ENCODE data around the gene CRISPLD2. TPM values are rescaled to one million over a fixed set of nuclear protein-coding genes. Genes with fewer than 3 reads are reported as not detected.

CRISPLD2 gene
- total RNA-seq, 1 donor, result 0.99 TPM

DNA sequence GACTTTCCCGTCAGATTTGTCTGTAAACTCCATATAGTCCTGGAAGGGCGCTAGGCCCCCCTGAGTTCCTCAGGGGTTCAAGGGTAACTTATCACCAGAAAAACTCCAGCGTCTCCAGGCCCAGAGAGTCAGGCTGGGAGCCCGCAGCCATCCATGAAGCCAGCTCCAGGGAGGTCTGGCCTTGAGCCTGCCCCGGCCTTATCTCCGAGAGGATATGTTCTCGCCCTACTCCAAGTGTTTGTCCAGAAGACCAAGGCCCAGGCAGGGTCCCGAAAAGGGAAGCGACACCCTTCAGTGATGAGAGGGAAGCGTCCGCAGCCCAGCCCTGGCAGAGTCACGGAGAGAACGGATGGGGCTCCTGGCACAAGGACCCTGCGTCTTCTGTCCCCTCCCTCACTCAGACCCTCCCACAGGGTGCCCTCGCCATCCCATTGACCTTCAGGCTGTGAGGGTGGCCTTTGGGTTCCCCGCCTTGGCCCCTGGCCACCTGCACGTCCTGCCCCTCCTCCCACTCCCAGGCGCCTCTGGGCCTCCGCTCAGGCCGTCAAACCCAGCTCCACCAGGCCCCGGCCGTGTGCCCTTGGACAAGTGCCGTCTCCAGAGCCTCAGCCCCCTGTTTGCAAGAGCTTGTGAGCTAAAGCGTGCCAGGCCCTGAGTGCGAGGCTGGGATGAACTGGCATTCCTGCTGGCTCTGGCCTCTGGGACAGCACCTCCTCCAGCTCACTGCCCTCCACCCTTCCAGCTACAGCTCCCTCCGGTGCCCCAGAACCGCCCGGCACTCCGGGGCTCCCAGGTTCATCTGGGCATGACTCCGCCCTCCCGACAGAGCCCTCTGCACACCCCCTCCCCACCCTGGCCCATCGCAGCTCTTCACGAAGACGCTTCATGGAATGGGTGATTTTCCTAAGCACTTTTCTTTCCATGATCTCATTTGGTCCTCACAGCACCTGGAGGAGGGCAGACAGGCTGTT, 108.1 kb downstream of the CRISPLD2 start:
- peak; percentile 26 for DNase-seq (ENCODE audit: low read depth)
- no peak overlapping the region for H3K4me3 ChIP-seq (ENCODE audit: low read depth, low read length)
- TF ChIP-seq, protein P1, sequence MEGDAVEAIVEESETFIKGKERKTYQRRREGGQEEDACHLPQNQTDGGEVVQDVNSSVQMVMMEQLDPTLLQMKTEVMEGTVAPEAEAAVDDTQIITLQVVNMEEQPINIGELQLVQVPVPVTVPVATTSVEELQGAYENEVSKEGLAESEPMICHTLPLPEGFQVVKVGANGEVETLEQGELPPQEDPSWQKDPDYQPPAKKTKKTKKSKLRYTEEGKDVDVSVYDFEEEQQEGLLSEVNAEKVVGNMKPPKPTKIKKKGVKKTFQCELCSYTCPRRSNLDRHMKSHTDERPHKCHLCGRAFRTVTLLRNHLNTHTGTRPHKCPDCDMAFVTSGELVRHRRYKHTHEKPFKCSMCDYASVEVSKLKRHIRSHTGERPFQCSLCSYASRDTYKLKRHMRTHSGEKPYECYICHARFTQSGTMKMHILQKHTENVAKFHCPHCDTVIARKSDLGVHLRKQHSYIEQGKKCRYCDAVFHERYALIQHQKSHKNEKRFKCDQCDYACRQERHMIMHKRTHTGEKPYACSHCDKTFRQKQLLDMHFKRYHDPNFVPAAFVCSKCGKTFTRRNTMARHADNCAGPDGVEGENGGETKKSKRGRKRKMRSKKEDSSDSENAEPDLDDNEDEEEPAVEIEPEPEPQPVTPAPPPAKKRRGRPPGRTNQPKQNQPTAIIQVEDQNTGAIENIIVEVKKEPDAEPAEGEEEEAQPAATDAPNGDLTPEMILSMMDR (IDR thresholded peaks at IDR 0.05; ENCODE audit: insufficient read depth, low read length), result no peak

DNA sequence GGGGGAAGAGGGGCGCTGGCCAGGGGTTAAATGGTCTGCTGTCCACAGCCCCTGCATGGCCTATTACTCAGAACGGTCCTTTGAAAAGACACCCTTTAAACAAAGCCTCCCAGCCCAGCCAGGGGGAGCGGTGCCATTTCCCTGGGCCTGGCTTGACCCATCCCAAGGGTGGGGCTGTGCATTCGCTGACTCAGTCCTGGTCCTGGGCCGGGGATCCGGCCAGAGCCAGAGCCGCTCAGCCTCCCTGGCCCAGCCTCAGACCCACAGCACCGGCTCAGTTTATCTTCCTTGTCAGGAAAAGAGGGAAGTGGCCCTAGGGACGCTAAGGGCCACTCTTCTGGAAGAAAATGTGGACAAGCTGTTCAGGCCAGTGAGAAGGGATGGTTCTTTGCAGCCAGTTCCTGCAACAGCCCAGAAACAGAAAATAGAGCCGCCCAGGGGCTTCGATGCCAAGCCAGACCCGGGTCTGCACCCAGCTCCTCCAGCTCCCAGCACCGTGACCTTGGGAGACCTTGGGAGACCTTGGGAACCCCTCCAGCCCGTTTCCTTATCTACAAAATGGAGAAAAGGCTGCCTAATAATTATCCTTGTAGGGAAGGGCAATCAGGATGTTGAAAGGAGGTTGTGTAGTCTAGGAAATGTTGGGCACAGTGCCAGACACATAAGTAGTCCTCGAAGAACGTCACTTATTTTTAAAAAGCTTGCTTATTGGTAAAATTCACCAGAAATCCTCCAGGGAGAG, 109.1 kb downstream of the CRISPLD2 start:
- DNase-seq (ENCODE audit: low read depth), result peak; percentile 85
- TF ChIP-seq, protein P1 (IDR thresholded peaks at IDR 0.05; ENCODE audit: insufficient read depth, low read length), result peak; percentile 38

DNA sequence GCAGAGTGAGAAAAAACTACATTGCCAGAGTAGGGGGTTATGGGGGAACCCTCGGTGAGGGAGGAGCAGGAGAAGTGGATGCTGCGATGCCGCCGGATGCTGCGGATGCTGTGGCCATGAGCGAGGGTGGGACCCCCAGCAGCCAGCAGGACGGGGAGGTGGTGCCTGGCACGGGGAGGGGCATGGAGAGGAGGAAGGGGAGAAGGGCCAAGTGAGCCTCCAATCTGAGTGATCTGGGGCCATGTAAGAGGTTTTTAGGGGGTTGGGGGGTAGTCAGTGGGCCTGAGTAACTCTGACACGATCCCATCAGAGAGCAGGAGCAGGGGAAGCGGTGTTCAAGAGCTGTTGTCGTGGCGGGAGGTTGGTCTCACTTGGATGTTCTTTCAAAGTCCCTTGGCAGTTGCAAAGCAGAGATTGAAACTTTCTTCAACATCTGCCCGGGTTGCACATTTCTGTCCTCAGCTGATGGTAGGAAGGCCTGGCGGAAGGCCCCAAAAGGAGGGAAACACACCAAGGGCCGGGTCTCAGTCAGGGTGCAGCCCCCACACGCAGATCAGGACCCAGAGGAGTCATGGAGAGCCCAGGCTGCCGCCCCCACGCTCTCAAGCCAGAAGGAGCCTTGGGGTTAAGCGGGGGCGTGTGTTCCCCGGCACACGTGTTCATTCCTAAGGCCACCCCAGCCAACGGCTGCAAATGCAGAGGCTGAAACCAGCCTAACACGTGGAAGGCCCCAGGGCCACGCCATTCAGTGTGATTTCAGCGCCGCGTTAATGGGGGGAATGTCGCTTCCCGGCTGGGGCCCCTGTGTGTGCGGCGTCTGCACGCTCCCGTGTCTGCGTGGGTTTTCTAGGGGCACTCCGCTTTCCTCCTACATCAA, 109.9 kb downstream of the CRISPLD2 start:
- no peak overlapping the region for H3K4me3 ChIP-seq (ENCODE audit: low read depth, low read length)
- no peak for DNase-seq (ENCODE audit: low read depth)
- TF ChIP-seq, protein P1 (IDR thresholded peaks at IDR 0.05; ENCODE audit: insufficient read depth, low read length), result no peak

More for the DNA sequence above, 109.1 kb downstream of the CRISPLD2 start:
- H3K4me3 ChIP-seq (ENCODE audit: low read depth, low read length), result no peak overlapping the region

DNA sequence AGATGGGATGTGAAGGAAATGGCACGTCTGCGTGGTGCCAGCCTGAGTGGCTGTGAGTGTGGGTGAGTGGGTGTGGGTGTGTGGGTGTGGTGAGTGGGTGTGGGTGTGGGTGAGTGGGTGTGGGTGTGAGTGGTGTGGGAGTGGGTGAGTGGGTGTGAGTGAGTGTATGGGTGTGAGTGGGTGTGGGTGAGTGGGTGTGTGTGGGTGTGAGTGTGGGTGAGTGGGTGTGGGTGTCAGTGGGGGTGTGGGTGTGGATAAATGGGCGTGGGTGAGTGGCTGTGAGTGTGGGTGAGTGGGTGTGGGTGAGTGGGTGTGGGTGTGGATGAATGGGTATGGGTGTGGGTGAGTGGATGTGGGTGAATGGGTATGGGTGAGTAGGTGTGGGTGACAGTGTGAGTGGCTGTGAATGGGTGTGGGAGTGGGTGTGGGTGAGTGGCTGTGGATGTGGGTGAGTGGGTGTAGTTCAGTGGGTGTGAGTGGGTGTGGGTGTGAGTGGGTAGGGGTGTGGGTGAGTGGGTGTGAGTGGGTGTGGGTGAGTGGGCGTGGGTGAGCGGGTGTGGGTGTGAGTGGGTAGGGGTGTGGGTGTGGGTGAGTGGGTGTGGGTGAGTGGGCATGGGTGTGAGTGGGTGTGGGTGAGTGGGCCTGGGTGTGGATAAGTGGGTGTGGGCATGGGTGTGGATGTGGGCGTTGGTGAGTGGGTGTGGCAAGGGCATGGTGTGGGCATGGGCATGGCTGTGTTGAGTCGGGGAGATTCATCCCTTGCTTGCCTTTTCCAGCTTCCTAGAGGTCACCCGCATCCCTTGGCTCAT, 110.7 kb downstream of the CRISPLD2 start:
- no peak for DNase-seq (ENCODE audit: low read depth)
- TF ChIP-seq, protein P1 (IDR thresholded peaks at IDR 0.05; ENCODE audit: insufficient read depth, low read length), result no peak
- no peak overlapping the region for H3K4me3 ChIP-seq (ENCODE audit: low read depth, low read length)

DNA sequence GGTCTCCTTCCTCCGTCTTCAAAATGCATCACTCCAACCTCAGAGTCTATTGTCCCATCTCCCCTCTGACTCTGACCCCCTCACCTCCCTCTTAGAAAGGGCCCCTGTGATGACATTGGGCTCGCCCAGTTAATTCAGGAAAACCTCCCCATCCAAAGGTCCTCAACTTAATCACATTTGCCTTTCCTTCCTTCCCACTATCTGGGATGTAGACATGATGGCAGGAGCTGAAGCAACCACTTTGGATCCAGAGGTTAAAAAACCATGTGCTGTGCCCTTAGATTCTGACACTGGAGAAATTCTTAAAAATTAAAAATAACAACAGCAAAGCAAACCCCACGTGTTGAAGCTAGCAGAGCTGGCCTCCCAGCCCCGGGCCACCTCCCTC, 111.3 kb downstream of the CRISPLD2 start:
- no peak for DNase-seq (ENCODE audit: low read depth)
- TF ChIP-seq, protein P1 (IDR thresholded peaks at IDR 0.05; ENCODE audit: insufficient read depth, low read length), result no peak
- no peak overlapping the region for H3K4me3 ChIP-seq (ENCODE audit: low read depth, low read length)
